ENCODE data around the gene TTLL10. TPM values are rescaled to one million over a fixed set of nuclear protein-coding genes. Genes with fewer than 3 reads are reported as not detected.

TTLL10 gene
- total RNA-seq, 1 experiment from 2014 or later: 0.29 TPM

GRCh38 chr1:1206376-1206965, 32.8 kb downstream of the TTLL10 start, which contains the start of gene TNFRSF18:
Gene TNFRSF18, minus strand, starts transcription at chr1:1206592. Its CDS starts 21 bp downstream, at chr1:1206571.
- Histone ChIP-seq H3K9me3 (no peaks in the 10 kb centered on the region), H3K27me3 (replicated peaks; ENCODE audit: control insufficient read depth, insufficient read depth, low read length) (no peaks in the 10 kb centered on the region), H3K4me3 (ENCODE audit: low read depth, low read length) (peak within 1 kb of the TSS; percentile 17), H3K36me3 (ENCODE audit: control insufficient read depth, insufficient read depth, low read length) (no peaks in the 10 kb centered on the region), H3K4me1 (no peaks in the 10 kb centered on the region)
- H3K36me3 Mint-ChIP-seq (ENCODE audit: insufficient read depth, unreplicated experiment): no peaks in the 10 kb centered on the region
- TF ChIP-seq, protein P1, sequence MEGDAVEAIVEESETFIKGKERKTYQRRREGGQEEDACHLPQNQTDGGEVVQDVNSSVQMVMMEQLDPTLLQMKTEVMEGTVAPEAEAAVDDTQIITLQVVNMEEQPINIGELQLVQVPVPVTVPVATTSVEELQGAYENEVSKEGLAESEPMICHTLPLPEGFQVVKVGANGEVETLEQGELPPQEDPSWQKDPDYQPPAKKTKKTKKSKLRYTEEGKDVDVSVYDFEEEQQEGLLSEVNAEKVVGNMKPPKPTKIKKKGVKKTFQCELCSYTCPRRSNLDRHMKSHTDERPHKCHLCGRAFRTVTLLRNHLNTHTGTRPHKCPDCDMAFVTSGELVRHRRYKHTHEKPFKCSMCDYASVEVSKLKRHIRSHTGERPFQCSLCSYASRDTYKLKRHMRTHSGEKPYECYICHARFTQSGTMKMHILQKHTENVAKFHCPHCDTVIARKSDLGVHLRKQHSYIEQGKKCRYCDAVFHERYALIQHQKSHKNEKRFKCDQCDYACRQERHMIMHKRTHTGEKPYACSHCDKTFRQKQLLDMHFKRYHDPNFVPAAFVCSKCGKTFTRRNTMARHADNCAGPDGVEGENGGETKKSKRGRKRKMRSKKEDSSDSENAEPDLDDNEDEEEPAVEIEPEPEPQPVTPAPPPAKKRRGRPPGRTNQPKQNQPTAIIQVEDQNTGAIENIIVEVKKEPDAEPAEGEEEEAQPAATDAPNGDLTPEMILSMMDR (IDR thresholded peaks at IDR 0.05; ENCODE audit: insufficient read depth in 1 of 2, low read depth in 1 of 2, low read length in 1 of 2, severe bottlenecking in 1 of 2, unreplicated experiment in 1 of 2): no peak
- H3K4me3 Mint-ChIP-seq (ENCODE audit: unreplicated experiment): no peak within 1 kb of the TSS
- POLR2A ChIA-PET: no interaction called here
- peak in 1 of 2 experiments; percentile 30 for DNase-seq
- CTCF ChIA-PET: no interaction called here
- intact Hi-C loops (cut with micrococcal nuclease; ENCODE audit: unreplicated experiment): no loop called here
- H3K27ac Mint-ChIP-seq (ENCODE audit: unreplicated experiment): no peak within 1 kb of the TSS
- no peaks in the 10 kb centered on the region for H3K9me3 Mint-ChIP-seq (ENCODE audit: unreplicated experiment)
- BruUV-seq (replicated peaks): no TSS peak
- H3K4me1 Mint-ChIP-seq (ENCODE audit: low read depth, unreplicated experiment): no peaks in the 10 kb centered on the region
- no peaks in the 10 kb centered on the region for H3K27me3 Mint-ChIP-seq (ENCODE audit: insufficient read depth, unreplicated experiment)

GRCh38 chr1:1206966-1207531, 33.4 kb downstream of the TTLL10 start:
- no peaks in the 10 kb centered on the region for H3K36me3 Mint-ChIP-seq (ENCODE audit: insufficient read depth, unreplicated experiment)
- no peaks in the 10 kb centered on the region for H3K36me3 ChIP-seq (ENCODE audit: control insufficient read depth, insufficient read depth, low read length)
- ChIA-PET POLR2A (interaction anchor here (0.5 kb wide), 1 partner anchor 95 kb away, joined by 4 read pairs; no protein-coding TSS in a partner anchor), CTCF (interaction anchor here (0.6 kb wide), 1 partner anchor 133 kb away, joined by 3 read pairs; the partner anchor contains the start of gene RNF223)
- no TSS peak for BruUV-seq (replicated peaks)
- H3K9me3 ChIP-seq: no peaks in the 10 kb centered on the region
- DNase-seq: no peak
- no peaks in the 10 kb centered on the region for H3K27me3 Mint-ChIP-seq (ENCODE audit: insufficient read depth, unreplicated experiment)
- intact Hi-C loops (cut with micrococcal nuclease; ENCODE audit: unreplicated experiment): no loop called here
- H3K27ac Mint-ChIP-seq (ENCODE audit: unreplicated experiment): no peak overlapping the region
- no peaks in the 10 kb centered on the region for H3K4me1 ChIP-seq
- H3K27me3 ChIP-seq (replicated peaks; ENCODE audit: control insufficient read depth, insufficient read depth, low read length): no peaks in the 10 kb centered on the region
- TF ChIP-seq, protein P1 (IDR thresholded peaks at IDR 0.05; ENCODE audit: insufficient read depth in 1 of 2, low read depth in 1 of 2, low read length in 1 of 2, severe bottlenecking in 1 of 2, unreplicated experiment in 1 of 2): no peak
- H3K4me1 Mint-ChIP-seq (ENCODE audit: low read depth, unreplicated experiment): no peaks in the 10 kb centered on the region
- no peak overlapping the region for H3K4me3 ChIP-seq (ENCODE audit: low read depth, low read length)
- no peaks in the 10 kb centered on the region for H3K9me3 Mint-ChIP-seq (ENCODE audit: unreplicated experiment)
- no peak overlapping the region for H3K4me3 Mint-ChIP-seq (ENCODE audit: unreplicated experiment)

DNA sequence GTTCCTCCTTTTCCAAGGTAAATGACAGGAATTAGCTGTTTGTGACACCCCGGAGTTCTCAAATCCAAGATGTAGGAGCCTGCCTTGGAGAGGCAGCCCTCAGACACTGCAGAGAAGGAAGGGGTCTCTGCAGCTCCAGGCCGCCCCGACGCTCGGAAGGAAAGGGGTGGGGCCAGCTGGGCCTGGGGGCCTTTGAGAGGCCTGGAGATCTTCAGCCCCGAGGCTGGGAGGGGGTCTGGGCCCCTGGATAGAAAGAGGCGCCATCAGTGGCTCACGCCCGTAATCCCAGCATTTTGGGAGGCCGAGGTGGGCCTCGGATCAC, 33.9 kb downstream of the TTLL10 start:
- no peak overlapping the region for H3K4me3 Mint-ChIP-seq (ENCODE audit: unreplicated experiment)
- intact Hi-C loops (cut with micrococcal nuclease; ENCODE audit: unreplicated experiment): no loop called here
- no TSS peak for BruUV-seq (replicated peaks)

More for the DNA sequence above, 33.9 kb downstream of the TTLL10 start:
- H3K9me3 Mint-ChIP-seq (ENCODE audit: unreplicated experiment): no peaks in the 10 kb centered on the region
- H3K4me3 ChIP-seq (ENCODE audit: low read depth, low read length): no peak overlapping the region
- DNase-seq: no peak
- H3K4me1 ChIP-seq: no peaks in the 10 kb centered on the region
- H3K27me3 ChIP-seq (replicated peaks; ENCODE audit: control insufficient read depth, insufficient read depth, low read length): no peaks in the 10 kb centered on the region
- ChIA-PET CTCF (interaction anchor here (0.6 kb wide), 1 partner anchor 133 kb away, joined by 3 read pairs; the partner anchor contains the start of gene RNF223), POLR2A (interaction anchor here (0.5 kb wide), 1 partner anchor 95 kb away, joined by 4 read pairs; no protein-coding TSS in a partner anchor)
- no peaks in the 10 kb centered on the region for H3K9me3 ChIP-seq
- no peaks in the 10 kb centered on the region for H3K36me3 ChIP-seq (ENCODE audit: control insufficient read depth, insufficient read depth, low read length)
- H3K4me1 Mint-ChIP-seq (ENCODE audit: low read depth, unreplicated experiment): no peaks in the 10 kb centered on the region
- no peaks in the 10 kb centered on the region for H3K27me3 Mint-ChIP-seq (ENCODE audit: insufficient read depth, unreplicated experiment)
- H3K27ac Mint-ChIP-seq (ENCODE audit: unreplicated experiment): no peak overlapping the region
- TF ChIP-seq, protein P1 (IDR thresholded peaks at IDR 0.05; ENCODE audit: insufficient read depth in 1 of 2, low read depth in 1 of 2, low read length in 1 of 2, severe bottlenecking in 1 of 2, unreplicated experiment in 1 of 2): no peak
- H3K36me3 Mint-ChIP-seq (ENCODE audit: insufficient read depth, unreplicated experiment): no peaks in the 10 kb centered on the region

Measured in Caco-2 (cell line).